HG03378 (cell line): ENCODE data around the gene HLF.

Experiments
- ATAC-seq: cut with Tn5 transposase; IDR thresholded peaks from one replicate; pipeline ENCODE4 v1.9.1; 2021; ENCODE audit warnings: mild to moderate bottlenecking, moderate library complexity; ENCODE audit not compliant: unreplicated experiment

Gene HLF

DNA sequence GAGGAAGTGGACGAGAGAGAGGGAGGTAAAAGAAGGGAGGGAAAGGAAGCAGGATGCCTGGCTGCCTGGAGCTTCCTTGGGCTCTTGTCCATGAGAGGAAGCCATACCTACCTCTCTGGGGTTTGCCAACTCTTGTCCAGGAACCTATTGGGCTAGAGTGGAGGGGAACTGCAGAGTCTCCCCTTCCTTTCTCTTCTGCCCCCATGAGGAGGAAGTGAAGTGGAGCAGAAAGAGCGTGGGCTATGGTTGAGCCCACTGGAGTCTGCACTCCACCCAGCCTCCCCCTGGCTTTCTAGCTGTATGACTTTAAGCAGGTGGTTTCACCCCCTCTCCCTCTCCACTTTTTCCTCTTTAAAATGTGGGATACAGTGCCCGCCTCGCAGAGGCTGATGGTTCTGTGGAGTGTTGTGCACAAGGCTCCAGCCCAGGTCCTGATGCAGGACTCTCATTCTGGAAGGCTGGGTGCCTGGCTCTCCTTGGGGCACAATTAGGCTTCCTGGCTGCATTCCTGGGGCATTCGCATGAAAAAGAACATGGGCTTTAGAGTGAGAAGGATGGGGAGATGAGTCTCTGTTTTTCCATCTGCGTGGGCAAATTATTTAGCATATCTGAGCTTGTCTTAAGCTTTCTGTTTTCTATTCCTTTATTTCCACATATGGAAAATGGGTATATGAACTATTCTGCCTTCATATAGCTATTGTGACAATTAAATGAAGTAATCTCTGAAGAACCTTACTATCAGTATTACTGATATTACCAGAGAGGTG lies 40.7 kb downstream of the HLF start:
- ATAC-seq = no peak

DNA sequence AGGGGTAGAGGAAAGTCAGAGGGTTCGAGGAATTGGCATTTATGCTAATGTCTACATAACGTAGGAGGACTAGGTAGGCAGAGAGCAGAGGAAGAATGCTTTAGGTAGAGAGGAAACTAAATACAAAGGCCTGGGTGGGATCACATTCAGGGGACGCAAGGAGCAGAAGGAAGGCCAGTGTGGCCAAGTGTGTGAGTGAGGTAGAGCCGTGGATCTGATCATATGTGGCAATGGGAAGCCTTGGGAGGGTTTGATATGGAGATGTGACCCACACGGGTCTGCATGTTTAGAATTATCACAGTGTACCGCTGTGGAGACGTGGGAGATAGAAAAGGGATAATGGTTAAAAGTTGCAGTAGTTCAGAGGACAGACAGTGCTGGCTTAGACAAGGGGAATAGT lies 43.1 kb downstream of the HLF start:
- ATAC-seq = no peak

DNA sequence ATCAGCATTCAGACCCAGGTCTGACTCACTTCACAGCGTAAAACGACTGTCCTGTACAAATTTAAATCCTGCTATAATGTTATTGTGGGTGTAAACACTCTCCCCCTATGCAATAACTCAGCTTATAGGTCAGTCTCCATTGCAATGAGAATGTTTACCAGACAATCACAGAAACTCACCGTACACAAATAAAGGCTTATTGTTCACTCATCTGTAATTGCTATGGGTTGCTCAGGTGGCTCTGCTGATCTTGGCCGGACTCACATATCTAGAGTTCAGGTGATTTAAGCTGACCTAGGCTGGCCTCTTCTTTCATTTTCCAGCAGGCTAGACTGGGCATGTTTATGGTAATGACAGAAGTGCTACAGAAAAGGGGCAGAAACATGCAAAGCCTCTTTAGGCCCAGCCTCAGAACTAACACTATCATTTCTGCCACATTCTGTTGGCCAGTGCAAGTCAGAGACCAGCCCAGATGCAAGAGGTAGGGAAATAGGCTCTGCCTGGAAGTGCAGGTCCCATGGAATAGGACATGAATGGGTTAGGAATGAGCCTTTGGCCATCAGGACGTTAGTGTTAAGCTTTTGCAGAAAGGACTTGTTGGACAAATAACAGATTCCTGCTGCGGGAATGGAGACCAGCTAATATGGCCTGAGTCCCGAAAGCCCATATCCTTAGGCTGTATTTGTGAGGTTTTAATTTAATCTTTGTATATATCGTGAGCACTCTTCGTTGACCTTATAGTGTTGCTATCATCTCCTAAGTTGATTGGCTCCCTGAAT lies 44.0 kb downstream of the HLF start:
- no peak for ATAC-seq

DNA sequence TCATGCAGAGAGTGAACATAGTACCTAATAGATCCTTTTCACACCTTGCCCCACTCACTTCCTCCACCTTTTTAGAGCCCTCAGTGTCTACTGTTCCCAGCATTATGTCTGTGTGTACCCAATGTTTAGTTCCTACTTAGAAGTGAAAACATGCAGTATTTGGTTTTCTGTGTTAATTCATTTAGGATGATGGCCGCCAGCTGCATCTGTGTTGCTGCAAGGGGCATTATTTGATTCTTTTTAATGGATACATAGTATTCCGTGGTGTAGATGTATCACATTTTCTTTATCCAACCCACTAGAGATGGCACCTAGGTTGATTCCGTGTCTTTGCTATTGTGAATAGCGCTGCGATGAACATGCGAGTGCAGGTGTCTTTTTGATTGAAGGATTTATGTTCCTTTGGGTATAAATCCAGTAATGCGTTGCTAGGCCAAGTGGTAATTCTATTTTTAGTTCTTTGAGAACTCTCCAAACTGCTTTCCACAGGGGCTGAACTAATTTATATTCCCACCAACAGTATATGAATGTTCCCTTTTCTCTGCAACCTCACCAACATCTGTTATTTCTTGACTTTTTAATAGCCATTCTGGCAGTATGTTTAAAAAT lies 47.1 kb downstream of the HLF start:
- ATAC-seq = no peak

DNA sequence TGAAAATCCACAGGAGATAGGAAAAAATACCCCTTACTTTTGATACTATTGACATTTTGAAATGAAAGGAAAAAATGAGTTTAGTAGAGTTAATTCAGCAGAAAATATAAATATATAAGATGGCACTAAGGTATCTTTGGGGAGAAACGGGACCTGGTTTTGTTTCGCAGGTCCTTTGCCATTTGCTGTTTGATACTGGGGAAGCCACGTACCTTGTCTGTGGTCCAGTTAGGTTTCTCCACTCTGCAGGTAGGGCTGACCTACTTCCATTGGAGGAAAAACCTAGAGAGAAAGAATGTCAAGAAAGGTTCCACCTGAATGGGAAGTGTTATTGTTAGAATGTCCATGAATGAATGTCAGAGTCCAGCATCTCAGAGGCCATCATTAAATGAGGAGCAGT lies 48.1 kb downstream of the HLF start:
- no peak for ATAC-seq

DNA sequence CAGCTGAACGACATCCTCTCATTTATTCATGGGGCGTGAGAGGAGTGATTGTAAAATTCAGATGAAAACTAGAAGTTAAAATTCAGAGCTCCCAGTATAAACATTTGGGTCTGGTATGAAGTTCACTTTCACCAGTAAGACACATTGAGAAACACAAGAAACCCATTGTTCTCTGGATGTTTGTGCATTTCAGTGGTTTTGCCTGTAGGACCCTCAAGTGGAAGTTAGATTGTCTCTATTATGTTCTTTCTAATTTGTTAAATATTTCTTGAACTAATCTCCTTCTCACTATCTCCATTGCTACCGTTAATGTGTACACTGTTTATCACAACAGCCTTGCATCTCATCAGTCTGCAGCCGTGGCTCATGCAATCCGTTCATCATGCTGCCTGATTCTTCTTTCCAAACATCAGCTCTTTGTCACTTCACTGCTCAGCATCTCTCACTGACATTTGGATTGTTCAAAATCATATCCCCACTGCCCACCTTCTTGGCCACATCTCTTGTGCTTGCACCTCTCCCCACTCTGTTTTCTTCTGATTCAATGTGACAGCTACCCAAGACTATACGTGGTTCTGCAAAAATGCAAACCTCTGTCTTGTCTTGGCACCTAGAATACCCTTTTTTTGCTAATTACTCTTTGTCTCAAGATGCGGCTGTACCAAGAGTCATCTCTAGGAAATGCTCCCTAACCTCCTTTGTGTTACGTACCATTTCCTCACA lies 49.5 kb downstream of the HLF start:
- ATAC-seq = no peak

DNA sequence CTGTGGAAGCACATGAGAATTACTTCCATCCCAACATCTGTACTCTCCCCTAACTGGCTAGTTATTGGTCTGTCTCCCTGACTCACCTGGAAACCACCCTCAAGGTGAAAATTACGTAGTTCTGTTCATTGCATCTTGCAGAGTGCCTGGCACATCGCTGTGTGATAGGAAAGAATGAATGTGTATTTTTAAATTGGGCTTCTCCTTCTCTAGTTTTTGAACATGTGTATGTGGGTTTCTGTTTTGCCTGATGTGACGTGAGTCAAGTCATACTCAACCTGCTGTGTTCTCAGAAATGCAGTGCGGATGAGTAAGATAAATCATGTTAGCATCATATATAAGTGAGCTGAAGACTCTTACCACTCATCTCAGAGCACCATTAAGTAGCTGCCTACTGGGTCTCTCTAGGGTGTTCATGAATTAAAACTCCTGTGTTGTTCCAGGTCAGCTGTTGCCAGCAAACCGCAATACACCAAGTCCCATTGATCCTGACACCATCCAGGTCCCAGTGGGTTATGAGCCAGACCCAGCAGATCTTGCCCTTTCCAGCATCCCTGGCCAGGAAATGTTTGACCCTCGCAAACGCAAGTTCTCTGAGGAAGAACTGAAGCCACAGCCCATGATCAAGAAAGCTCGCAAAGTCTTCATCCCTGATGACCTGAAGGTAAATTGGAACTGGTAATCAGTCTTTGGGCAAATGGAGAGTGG lies 50.2 kb downstream of the HLF start:
- ATAC-seq = no peak

DNA sequence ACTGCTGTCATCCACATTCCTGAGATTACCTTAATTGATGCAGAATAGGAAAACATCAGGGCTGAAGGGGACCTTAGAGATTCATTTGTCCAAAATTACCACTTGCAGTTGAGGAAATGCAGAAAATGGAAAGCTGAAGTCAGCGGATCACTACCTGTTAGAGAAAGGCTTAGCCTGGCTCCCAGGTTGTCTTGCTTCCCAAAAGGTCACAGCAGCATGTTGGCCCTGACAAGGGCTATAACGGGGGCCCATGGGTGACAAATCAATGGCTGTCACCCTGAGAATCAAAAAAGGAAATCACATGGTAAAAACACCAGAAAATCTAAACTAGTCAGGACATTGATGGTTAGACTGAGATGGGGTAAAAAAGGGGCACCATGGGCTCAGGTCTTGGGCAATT lies 51.7 kb downstream of the HLF start:
- ATAC-seq = no peak

DNA sequence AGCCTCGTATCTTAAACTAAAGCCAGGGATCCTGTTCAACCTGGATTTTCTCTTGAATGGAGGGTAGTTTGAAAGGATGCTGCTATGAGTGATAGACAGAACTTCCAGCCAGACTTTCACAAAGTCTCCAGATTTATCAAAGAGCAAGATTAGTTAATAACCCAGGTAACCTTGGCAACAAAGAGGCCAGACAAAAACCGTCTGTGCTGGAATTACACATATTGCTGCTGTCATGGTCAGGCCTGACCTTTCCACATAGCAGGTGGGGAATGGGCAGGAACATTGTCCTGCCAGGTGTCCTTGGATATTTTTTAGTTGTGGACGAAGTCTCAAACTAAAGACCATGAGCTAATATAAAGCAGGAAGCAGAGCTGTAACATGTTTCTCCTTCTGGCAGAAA lies 52.5 kb downstream of the HLF start:
- no peak for ATAC-seq

DNA sequence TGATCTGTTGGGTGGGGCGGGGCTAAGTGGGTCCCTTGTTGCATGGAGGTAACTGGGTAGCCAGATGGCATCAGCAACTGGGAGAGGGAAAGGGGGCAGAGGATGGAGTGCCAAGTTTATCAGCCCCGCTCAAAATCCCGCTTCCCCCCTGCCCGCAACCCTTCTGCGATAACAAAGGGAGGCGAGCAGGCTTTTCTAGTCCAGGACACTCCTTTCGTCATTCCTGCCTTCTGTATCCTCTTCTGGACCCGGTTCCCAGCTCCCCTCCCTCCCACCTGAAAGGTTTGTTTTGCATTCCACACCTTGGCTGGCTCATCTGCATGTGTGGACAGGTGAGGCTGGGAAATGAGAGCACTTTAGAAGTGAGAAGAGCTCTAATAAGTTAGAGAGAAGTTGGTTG lies 53.3 kb downstream of the HLF start:
- no peak for ATAC-seq

DNA sequence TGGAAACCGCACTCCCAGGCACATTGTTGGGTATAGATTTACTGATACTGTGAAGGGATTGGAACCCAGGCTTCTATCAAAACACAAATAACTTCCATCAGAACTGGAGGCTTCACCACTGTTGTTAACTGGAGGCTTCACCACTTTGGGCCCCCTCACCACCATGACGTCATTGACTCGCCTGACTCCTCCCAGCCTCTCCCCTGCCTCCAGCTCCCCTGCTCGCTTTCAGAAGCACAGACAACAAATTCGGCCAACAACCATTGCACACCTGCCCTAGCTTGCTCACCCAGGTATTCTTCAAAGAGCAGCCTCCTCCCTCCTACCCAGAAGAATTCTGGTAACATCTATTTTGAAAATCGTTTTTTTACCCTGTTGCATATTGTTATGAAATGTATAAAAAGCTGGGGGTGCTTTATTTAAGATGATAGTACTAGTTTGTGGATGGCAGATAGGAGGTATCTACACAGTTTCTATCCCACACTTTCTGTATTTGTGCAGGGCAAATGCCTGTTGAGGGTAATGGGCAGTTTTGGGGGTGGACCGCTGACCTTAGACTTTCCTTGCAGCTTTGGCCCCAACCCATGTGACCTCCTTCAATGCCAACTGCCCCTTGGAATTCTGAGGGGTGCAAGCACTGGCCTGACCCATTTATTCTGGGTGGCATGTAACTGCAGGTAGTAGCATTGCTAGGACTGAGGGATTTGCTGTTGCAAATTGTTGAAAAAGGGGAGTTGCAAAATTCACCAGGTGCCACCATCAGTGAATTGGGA lies 54.1 kb downstream of the HLF start:
- no peak for ATAC-seq

DNA sequence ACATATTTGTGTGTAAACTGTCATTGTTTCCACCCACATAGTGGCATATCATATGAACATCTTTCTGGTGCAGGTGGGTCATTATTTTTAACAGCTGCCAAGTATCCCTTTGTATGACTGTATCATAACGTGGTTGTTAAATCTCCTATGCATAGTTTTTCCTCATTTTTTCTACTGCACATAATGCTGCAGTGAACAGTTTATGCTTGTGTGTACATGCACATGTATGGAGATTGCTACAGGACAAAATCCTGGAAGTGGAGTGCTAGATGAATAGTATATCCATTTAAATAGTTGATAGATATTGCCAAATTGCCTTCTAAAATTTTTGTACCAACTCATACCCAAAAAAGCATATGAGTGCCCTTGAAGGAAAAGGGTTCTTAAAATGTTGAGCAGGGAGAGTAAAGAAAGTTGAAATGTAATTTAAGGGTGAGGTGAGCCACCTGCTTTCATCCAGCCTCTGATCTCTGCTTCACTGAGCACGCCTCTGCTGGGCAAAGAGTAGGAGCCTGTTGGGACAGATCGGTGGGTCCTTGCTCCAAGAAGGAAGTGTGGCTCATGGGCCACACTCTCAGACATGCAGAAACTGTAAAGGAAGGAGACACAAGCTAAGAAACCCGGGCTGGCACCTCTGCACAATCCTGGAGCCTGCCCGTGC lies 55.3 kb downstream of the HLF start:
- no peak for ATAC-seq

DNA sequence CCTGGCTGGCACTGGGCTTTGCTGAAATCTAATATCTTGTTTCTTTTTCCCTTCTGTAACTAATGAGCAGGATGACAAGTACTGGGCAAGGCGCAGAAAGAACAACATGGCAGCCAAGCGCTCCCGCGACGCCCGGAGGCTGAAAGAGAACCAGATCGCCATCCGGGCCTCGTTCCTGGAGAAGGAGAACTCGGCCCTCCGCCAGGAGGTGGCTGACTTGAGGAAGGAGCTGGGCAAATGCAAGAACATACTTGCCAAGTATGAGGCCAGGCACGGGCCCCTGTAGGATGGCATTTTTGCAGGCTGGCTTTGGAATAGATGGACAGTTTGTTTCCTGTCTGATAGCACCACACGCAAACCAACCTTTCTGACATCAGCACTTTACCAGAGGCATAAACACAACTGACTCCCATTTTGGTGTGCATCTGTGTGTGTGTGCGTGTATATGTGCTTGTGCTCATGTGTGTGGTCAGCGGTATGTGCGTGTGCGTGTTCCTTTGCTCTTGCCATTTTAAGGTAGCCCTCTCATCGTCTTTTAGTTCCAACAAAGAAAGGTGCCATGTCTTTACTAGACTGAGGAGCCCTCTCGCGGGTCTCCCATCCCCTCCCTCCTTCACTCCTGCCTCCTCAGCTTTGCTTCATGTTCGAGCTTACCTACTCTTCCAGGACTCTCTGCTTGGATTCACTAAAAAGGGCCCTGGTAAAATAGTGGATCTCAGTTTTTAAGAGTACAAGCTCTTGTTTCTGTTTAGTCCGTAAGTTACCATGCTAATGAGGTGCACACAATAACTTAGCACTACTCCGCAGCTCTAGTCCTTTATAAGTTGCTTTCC lies 56.0 kb downstream of the HLF start:
- ATAC-seq = no peak

DNA sequence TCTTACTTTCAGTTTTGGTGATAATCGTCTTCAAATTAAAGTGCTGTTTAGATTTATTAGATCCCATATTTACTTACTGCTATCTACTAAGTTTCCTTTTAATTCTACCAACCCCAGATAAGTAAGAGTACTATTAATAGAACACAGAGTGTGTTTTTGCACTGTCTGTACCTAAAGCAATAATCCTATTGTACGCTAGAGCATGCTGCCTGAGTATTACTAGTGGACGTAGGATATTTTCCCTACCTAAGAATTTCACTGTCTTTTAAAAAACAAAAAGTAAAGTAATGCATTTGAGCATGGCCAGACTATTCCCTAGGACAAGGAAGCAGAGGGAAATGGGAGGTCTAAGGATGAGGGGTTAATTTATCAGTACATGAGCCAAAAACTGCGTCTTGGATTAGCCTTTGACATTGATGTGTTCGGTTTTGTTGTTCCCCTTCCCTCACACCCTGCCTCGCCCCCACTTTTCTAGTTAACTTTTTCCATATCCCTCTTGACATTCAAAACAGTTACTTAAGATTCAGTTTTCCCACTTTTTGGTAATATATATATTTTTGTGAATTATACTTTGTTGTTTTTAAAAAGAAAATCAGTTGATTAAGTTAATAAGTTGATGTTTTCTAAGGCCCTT lies 56.8 kb downstream of the HLF start:
- ATAC-seq = no peak

DNA sequence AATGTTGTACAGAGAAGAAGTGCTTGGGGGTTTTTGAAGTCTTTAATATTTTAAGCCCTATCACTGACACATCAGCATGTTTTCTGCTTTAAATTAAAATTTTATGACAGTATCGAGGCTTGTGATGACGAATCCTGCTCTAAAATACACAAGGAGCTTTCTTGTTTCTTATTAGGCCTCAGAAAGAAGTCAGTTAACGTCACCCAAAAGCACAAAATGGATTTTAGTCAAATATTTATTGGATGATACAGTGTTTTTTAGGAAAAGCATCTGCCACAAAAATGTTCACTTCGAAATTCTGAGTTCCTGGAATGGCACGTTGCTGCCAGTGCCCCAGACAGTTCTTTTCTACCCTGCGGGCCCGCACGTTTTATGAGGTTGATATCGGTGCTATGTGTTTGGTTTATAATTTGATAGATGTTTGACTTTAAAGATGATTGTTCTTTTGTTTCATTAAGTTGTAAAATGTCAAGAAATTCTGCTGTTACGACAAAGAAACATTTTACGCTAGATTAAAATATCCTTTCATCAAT lies 57.8 kb downstream of the HLF start:
- ATAC-seq = no peak

DNA sequence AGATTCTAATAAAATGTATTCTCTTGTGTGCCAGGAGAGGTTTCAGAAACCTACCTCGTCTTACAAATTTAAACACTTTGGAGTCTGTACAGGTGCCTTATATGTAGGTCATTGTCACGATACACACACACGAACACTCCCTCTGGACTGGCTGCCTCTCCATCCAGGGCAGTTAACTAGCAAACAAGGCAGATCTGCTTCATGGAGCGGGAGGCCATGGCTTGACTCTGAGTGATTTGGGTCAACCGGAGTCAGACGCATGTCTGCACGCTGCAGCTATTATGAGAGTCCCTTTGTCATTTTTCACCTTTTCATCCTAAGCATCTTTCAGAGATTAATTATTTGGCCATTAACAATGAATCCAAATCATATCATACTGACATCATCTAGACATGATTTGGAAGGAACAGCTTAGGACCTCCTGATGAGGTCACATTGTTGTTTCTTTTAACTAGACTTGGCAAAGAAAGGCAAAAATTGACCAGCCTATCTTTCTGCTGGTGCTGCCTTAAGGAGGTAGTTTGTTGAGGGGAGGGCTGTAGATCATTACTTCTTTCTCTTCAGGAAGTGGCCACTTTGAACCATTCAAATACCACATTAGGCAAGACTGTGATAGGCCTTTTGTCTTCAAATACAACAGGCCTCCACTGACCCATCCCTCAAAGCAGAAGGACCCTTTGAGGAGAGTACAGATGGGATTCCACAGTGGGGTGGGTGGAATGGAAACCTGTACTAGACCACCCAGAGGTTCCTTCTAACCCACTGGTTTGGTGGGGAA lies 58.9 kb downstream of the HLF start:
- no peak for ATAC-seq

DNA sequence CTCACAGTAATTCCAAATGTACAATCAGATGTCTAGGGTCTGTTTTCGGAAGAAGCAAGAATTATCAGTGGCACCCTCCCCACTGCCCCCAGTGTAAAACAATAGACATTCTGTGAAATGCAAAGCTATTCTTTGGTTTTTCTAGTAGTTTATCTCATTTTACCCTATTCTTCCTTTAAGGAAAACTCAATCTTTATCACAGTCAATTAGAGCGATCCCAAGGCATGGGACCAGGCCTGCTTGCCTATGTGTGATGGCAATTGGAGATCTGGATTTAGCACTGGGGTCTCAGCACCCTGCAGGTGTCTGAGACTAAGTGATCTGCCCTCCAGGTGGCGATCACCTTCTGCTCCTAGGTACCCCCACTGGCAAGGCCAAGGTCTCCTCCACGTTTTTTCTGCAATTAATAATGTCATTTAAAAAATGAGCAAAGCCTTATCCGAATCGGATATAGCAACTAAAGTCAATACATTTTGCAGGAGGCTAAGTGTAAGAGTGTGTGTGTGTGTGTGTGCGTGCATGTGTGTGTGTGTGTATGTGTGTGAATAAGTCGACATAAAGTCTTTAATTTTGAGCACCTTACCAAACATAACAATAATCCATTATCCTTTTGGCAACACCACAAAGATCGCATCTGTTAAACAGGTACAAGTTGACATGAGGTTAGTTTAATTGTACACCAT lies 59.7 kb downstream of the HLF start:
- no peak for ATAC-seq
